ENCODE data around the gene FOXP1. TPM values are rescaled to one million over a fixed set of nuclear protein-coding genes. Genes with fewer than 3 reads are reported as not detected.

FOXP1 gene
- total and polyA plus RNA-seq, 2 donors (not counting 1 experiment from before 2014, with no cell fraction given) = 91.1 to 508 TPM

DNA sequence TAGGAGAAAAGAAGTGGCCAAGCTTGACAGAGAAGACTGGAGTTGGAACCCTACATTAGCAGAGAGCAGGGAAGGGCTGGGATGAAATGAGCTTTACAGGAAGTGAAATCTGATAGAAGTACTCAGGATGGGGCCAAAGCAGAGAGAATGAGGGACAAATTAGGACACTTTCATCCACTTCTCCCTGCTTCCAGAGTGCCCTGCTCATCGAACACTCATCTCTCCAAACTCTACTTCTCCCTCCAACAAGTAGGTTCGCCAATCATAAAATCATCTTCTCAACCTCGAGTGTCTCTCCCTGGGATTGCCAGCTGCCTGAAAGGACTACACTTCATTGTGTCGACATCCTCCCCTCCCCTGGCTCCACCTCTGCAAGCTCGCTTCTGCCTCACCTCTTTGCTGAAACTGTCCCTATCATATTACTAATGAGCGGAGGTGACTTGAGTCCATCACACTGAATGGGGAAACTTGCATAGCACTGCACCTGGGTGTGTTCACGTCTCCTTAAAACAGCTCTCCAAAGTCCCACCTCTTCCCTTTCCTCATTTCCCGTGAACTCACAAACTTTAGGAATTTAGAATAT lies 365.8 kb downstream of the FOXP1 start:
- TF ChIP-seq EZH2 (IDR thresholded peaks at IDR 0.05; ENCODE audit: borderline replicate concordance, insufficient read depth, low read depth, low read length, poor library complexity, severe bottlenecking) = no peak
- TF ChIP-seq, protein P1, sequence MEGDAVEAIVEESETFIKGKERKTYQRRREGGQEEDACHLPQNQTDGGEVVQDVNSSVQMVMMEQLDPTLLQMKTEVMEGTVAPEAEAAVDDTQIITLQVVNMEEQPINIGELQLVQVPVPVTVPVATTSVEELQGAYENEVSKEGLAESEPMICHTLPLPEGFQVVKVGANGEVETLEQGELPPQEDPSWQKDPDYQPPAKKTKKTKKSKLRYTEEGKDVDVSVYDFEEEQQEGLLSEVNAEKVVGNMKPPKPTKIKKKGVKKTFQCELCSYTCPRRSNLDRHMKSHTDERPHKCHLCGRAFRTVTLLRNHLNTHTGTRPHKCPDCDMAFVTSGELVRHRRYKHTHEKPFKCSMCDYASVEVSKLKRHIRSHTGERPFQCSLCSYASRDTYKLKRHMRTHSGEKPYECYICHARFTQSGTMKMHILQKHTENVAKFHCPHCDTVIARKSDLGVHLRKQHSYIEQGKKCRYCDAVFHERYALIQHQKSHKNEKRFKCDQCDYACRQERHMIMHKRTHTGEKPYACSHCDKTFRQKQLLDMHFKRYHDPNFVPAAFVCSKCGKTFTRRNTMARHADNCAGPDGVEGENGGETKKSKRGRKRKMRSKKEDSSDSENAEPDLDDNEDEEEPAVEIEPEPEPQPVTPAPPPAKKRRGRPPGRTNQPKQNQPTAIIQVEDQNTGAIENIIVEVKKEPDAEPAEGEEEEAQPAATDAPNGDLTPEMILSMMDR (IDR thresholded peaks at IDR 0.05) = no peak
- Histone ChIP-seq H3K4me1 (ENCODE audit: control insufficient read depth in 2 of 2, insufficient read depth in 2 of 2, low read length in 2 of 2) (peaks cover 27 to 29% of the 10 kb centered on the region in 2 donors), H4K20me1 (ENCODE audit: control insufficient read depth, insufficient read depth, low read length, poor library complexity, severe bottlenecking) (peaks cover 42% of the 10 kb centered on the region), H3K9me3 (ENCODE audit: control extremely low read depth in 1 of 3, control insufficient read depth in 2 of 3, insufficient read depth in 1 of 3, low read length in 2 of 3) (peaks cover 0 to 11% (median 0%) of the 10 kb centered on the region in 3 donors), H3K4me3 (ENCODE audit: control extremely low read depth in 1 of 5, extremely low read depth in 1 of 5, insufficient read depth in 1 of 5, low read depth in 2 of 5, low read length in 4 of 5) (no peak overlapping the region), H3K9ac (ENCODE audit: low read length) (no peak overlapping the region), H3K36me3 (replicated peaks in 1 of 2; ENCODE audit: control extremely low read depth in 1 of 2, control insufficient read depth in 1 of 2, extremely low read depth in 1 of 2, insufficient read depth in 2 of 2, low read length in 1 of 2) (peaks cover 0 to 7% of the 10 kb centered on the region in 2 experiments), H2AFZ (ENCODE audit: insufficient read depth, low read depth, low read length, poor library complexity, severe bottlenecking) (no peak overlapping the region), H3K4me2 (replicated peaks; ENCODE audit: low read depth, low read length, poor library complexity, severe bottlenecking) (no peak overlapping the region), H3K27me3 (replicated peaks in 1 of 4; ENCODE audit: control extremely low read depth in 1 of 4, control insufficient read depth in 3 of 4, insufficient read depth in 4 of 4, low read length in 3 of 4) (no peaks in the 10 kb centered on the region), H3K27ac (ENCODE audit: low read length in 2 of 2) (peak overlapping the region in 1 of 2 donors; percentile 41), H3K79me2 (ENCODE audit: control insufficient read depth, insufficient read depth, low read length) (peaks cover 94% of the 10 kb centered on the region)
- CTCF ChIA-PET = interaction anchor here (0.9 to 1.5 kb wide), 2 partner anchors 23 to 31 kb away, joined by 3 read pairs; no protein-coding TSS in a partner anchor
- Mint-ChIP-seq H3K9me3 (ENCODE audit: insufficient read depth) (no peaks in the 10 kb centered on the region), H3K27me3 (no peaks in the 10 kb centered on the region), H3K4me1 (peaks cover 63% of the 10 kb centered on the region), H3K4me3 (no peak overlapping the region), H3K27ac (peak overlapping the region; percentile 33)
- no peak for DNase-seq
- POLR2A ChIA-PET = interaction anchor here (0.6 kb wide), 1 partner anchor 10 kb away, joined by 3 read pairs; no protein-coding TSS in a partner anchor
- ATAC-seq (ENCODE audit: low read depth) = no peak
- intact Hi-C loops (cut with micrococcal nuclease) = loop anchor here (5.0 kb wide), 1 partner anchor 35 kb away; no protein-coding TSS in a partner anchor
- 96% methylated on average over 6 of the region's 8 CpGs for WGBS (ENCODE audit: insufficient coverage)

DNA sequence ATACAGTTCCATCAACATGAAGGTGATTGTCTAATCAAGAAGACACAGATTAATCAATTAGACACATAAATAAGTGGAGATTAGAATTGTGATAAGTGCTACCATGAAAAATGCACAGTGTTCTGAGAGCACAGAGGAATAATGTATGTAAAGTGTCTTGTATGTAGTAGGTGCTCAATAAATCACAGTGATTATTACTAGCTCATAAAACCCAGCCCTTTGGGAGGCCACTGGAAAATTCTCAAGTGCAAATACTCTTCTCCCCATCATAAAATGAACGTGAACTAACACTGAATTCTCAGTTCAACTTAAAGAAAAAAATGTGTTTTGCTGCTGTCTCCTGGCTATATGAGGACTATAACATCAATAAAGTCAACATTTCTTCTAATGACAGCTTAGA lies 368.2 kb downstream of the FOXP1 start:
- peak overlapping the region in 1 of 2 donors; percentile 35 for H3K27ac ChIP-seq (ENCODE audit: low read length in 2 of 2)
- H3K36me3 ChIP-seq (replicated peaks in 1 of 2; ENCODE audit: control extremely low read depth in 1 of 2, control insufficient read depth in 1 of 2, extremely low read depth in 1 of 2, insufficient read depth in 2 of 2, low read length in 1 of 2) = peaks cover 0 to 4% of the 10 kb centered on the region in 2 experiments
- intact Hi-C loops (cut with micrococcal nuclease) = loop anchor here (5.0 kb wide), 1 partner anchor 33 kb away; no protein-coding TSS in a partner anchor
- no peak overlapping the region for H2AFZ ChIP-seq (ENCODE audit: insufficient read depth, low read depth, low read length, poor library complexity, severe bottlenecking)
- peaks cover 95% of the 10 kb centered on the region for H3K79me2 ChIP-seq (ENCODE audit: control insufficient read depth, insufficient read depth, low read length)
- ATAC-seq (ENCODE audit: low read depth) (no peak), DNase-seq (no peak)
- no CpG with 5 or more reads among the region's 1 CpG for WGBS (ENCODE audit: insufficient coverage)
- H3K4me2 ChIP-seq (replicated peaks; ENCODE audit: low read depth, low read length, poor library complexity, severe bottlenecking) = peak overlapping the region; percentile 1
- H3K27ac Mint-ChIP-seq = no peak overlapping the region
- H3K9me3 Mint-ChIP-seq (ENCODE audit: insufficient read depth) = no peaks in the 10 kb centered on the region
- H3K4me3 Mint-ChIP-seq = no peak overlapping the region
- CTCF ChIA-PET = no interaction called here
- TF ChIP-seq, protein P1 (IDR thresholded peaks at IDR 0.05) = no peak
- TF ChIP-seq EZH2 (IDR thresholded peaks at IDR 0.05; ENCODE audit: borderline replicate concordance, insufficient read depth, low read depth, low read length, poor library complexity, severe bottlenecking) = no peak
- peaks cover 27 to 31% of the 10 kb centered on the region in 2 donors for H3K4me1 ChIP-seq (ENCODE audit: control insufficient read depth in 2 of 2, insufficient read depth in 2 of 2, low read length in 2 of 2)
- POLR2A ChIA-PET = no interaction called here
- H3K9me3 ChIP-seq (ENCODE audit: control extremely low read depth in 1 of 3, control insufficient read depth in 2 of 3, insufficient read depth in 1 of 3, low read length in 2 of 3) = no peaks in the 10 kb centered on the region
- H3K9ac ChIP-seq (ENCODE audit: low read length) = no peak overlapping the region
- no peaks in the 10 kb centered on the region for H3K27me3 Mint-ChIP-seq
- peaks cover 68% of the 10 kb centered on the region for H3K4me1 Mint-ChIP-seq
- no peak overlapping the region for H3K4me3 ChIP-seq (ENCODE audit: control extremely low read depth in 1 of 5, extremely low read depth in 1 of 5, insufficient read depth in 1 of 5, low read depth in 2 of 5, low read length in 4 of 5)
- H4K20me1 ChIP-seq (ENCODE audit: control insufficient read depth, insufficient read depth, low read length, poor library complexity, severe bottlenecking) = peaks cover 52% of the 10 kb centered on the region
- no peaks in the 10 kb centered on the region for H3K27me3 ChIP-seq (replicated peaks in 1 of 4; ENCODE audit: control extremely low read depth in 1 of 4, control insufficient read depth in 3 of 4, insufficient read depth in 4 of 4, low read length in 3 of 4)

All from B cell (primary cell).